WTC11 (cell line): ENCODE results near the gene GNG4. TPM values are rescaled to one million over a fixed set of nuclear protein-coding genes. Genes with fewer than 3 reads are reported as not detected.
A peak's percentile ranks its signal among the peaks of the same experiment; 100 is the strongest.

Experiments
- ATAC-seq: fragments of 200-7000 bp; cut with Tn5 transposase; 2 replicates; pipeline ENCODE4 v1.10.0; 2021; ENCODE audit warnings: mild to moderate bottlenecking, moderate library complexity
- CTCF ChIA-PET: fragments of 300-600 bp; sonication (Branson Sonifier 250); formaldehyde crosslinking; loops from one replicate; lab custom pipeline; 2021; ENCODE audit warnings: antibody characterized with exemption; lab: Charles Lee
- POLR2A ChIA-PET: fragments of 350-600 bp; sonication (Branson Sonifier 250); formaldehyde crosslinking; loops from one replicate; lab custom pipeline; 2021; ENCODE audit warnings: antibody characterized with exemption; lab: Charles Lee
- DNase-seq: peaks from one replicate; pipeline ENCODE4 v3.0.0; 2021; ENCODE audit warnings: low spot score
- H3K27ac Mint-ChIP-seq: 2 replicates; pipeline ENCODE4 v1.8.0; 2021; ENCODE audit warnings: mixed read lengths
- H3K27me3 Mint-ChIP-seq: 2 replicates; pipeline ENCODE4 v1.8.0; 2021; ENCODE audit warnings: low read depth, mild to moderate bottlenecking, moderate library complexity, mixed read lengths
- H3K36me3 Mint-ChIP-seq: 2 replicates; pipeline ENCODE4 v1.8.0; 2021; ENCODE audit warnings: mixed read lengths
- H3K4me1 Mint-ChIP-seq: 2 replicates; pipeline ENCODE4 v1.8.0; 2022; ENCODE audit warnings: mixed read lengths
- H3K4me3 Mint-ChIP-seq: 2 replicates; pipeline ENCODE4 v1.8.0; 2021; ENCODE audit warnings: mild to moderate bottlenecking, moderate library complexity, mixed read lengths
- H3K9me3 Mint-ChIP-seq: 2 replicates; pipeline ENCODE4 v1.8.0; 2021; ENCODE audit warnings: mixed read lengths
- ARID4B ChIP-seq: sonication (generic); formaldehyde crosslinking; IDR thresholded peaks from 2 replicates; pipeline ENCODE4 v1.8.0; 2023; ENCODE audit warnings: missing genetic modification reagents, mild to moderate bottlenecking, borderline replicate concordance
- CBFB ChIP-seq: sonication (generic); formaldehyde crosslinking; IDR thresholded peaks from 2 replicates; pipeline ENCODE4 v1.8.1; 2022; ENCODE audit warnings: mild to moderate bottlenecking, low read depth, missing genetic modification reagents
- CDX4 ChIP-seq: fragments of 250-450 bp; sonication (Bioruptor Pico); IDR thresholded peaks from 2 replicates; pipeline ENCODE4 v1.9.0; 2021; ENCODE audit warnings: moderate library complexity, mild to moderate bottlenecking, inconsistent platforms, borderline replicate concordance
- CTCF ChIP-seq: fragments of 200-600 bp; IDR thresholded peaks from 2 replicates; pipeline ENCODE4 v1.8.0; 2022; ENCODE audit warnings: antibody characterized with exemption
- ERG ChIP-seq: fragments of 250-450 bp; sonication (Bioruptor Pico); IDR thresholded peaks from 2 replicates; pipeline ENCODE4 v1.8.0; 2021; ENCODE audit warnings: mild to moderate bottlenecking
- KAT7 ChIP-seq: sonication (generic); formaldehyde crosslinking; IDR thresholded peaks from 2 replicates; pipeline ENCODE4 v1.8.1; 2023; ENCODE audit warnings: missing genetic modification reagents, mild to moderate bottlenecking, borderline replicate concordance
- NFATC4 ChIP-seq: fragments of 250-450 bp; sonication (Bioruptor Pico); IDR thresholded peaks from 2 replicates; pipeline ENCODE4 v1.9.0; 2021; ENCODE audit warnings: mild to moderate bottlenecking
- TCF7 ChIP-seq: sonication (generic); formaldehyde crosslinking; IDR thresholded peaks from 2 replicates; pipeline ENCODE4 v1.8.0; 2022; ENCODE audit warnings: mild to moderate bottlenecking, low read depth, missing genetic modification reagents, moderate library complexity
- ZNF281 ChIP-seq: sonication (generic); formaldehyde crosslinking; IDR thresholded peaks from 2 replicates; pipeline ENCODE4 v1.8.0; 2023; ENCODE audit warnings: mild to moderate bottlenecking, missing genetic modification reagents
- total RNA-seq: library from RNA; stranded (reverse); gene quantifications from 3 replicates; pipeline ENCODE4 v1.2.3, GENCODE V29; 2021

Gene GNG4
- total RNA-seq, 1 experiment from 2014 or later, result 38.3 TPM

GRCh38 chr1:235599536-235599935 lies 50.0 kb downstream of the GNG4 start:
- POLR2A ChIA-PET, result interaction anchor here (0.5 to 1.0 kb wide), 2 partner anchors 95 to 147 kb away, joined by 3 to 5 read pairs; partner anchors contain the start of gene B3GALNT2
- no peaks in the 10 kb centered on the region for H3K36me3 Mint-ChIP-seq
- ATAC-seq, result peak; percentile 30; the same call in 1 of the 2 replicates

More at GRCh38 chr1:235599536-235599935, 50.0 kb downstream of the GNG4 start:
- Mint-ChIP-seq H3K4me1 (peaks cover 8% of the 10 kb centered on the region; the same call in 1 of the 2 replicates), H3K9me3 (no peaks in the 10 kb centered on the region), H3K4me3 (no peak overlapping the region), H3K27ac (0 out of 2 replicates have a peak overlapping the region, but pooled peaks have one; percentile 55), H3K27me3 (no peaks in the 10 kb centered on the region)
- CTCF ChIA-PET, result interaction anchor here (0.6 to 4.5 kb wide), 16 partner anchors 8 to 437 kb away, joined by 3 to 41 read pairs (median 6); no protein-coding TSS in a partner anchor
- TF ChIP-seq CTCF, result no peak
- no peak for TF ChIP-seq NFATC4 (CRISPR knock-in tag)
- TF ChIP-seq ARID4B (CRISPR knock-in tag), result no peak
- TF ChIP-seq ERG (CRISPR knock-in tag), result no peak
- no peak for TF ChIP-seq ZNF281 (CRISPR knock-in tag)
- no peak for TF ChIP-seq CBFB (CRISPR knock-in tag)
- no peak for TF ChIP-seq TCF7 (CRISPR knock-in tag)
- no peak for TF ChIP-seq KAT7 (CRISPR knock-in tag)
- no peak for TF ChIP-seq CDX4
- no peak for DNase-seq
